Measurements from ENCODE around the gene WBP1.
A peak's percentile ranks its signal among the peaks of the same experiment; 100 is the strongest.
"Not testable (repeated sequence)": the region's sequence is repeated elsewhere in the genome, so short reads cannot be mapped to it uniquely, and the experiment has no call there.

WBP1 gene

DNA sequence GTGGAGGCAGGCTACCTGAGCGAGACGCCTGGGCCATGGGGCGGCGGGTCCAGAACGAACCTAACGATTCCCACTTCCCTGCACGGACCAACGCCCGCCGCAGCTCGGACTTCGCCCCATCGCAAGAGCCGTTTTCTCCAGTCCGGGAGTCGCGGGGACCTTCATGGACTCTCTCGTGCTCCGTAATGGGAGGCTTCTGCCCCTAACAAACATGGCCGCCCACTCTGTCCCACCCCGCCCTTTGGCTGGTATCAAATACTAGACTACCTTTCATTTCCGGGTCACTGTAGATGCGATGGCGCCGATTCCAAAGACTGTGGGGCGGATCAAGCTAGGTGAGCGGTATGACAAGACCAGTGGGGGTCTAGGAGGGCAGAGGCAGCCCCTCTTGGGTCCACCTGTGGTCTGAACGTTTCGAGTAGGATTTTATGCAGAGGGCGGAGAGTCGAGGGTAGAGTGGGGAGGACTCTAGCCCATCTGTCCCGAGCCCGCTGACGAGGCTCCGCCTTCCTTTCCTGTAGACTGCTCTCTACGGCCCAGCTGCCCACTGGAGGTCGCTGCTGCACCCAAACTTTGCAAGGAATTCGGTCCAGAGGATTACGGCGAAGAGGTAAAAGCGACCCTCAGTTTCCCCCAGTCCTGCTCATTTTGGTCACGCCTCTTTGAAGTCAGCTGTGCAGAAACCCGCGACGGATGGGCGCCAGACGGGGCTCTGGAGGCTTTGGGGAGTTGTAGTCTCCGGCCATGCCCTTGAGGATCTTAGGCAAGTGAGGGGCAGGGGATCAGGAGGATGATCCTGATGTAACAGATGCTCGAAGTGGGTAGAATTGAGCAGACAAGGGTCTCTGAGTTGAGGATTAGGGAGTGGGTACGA lies 24.8 kb downstream of the WBP1 start, which contains the start of the genes CCDC142 and TTC31:
Gene CCDC142, minus strand, starts transcription at position 198 of the 874 bp plus-strand sequence. Its CDS starts 161 bp downstream, at position 37.
Gene TTC31, plus strand, starts transcription at position 281 of the 874 bp plus-strand sequence. Its CDS starts 15 bp downstream, at position 296.
- peak; percentile 86 for DNase-seq (ENCODE audit: low read depth)

DNA sequence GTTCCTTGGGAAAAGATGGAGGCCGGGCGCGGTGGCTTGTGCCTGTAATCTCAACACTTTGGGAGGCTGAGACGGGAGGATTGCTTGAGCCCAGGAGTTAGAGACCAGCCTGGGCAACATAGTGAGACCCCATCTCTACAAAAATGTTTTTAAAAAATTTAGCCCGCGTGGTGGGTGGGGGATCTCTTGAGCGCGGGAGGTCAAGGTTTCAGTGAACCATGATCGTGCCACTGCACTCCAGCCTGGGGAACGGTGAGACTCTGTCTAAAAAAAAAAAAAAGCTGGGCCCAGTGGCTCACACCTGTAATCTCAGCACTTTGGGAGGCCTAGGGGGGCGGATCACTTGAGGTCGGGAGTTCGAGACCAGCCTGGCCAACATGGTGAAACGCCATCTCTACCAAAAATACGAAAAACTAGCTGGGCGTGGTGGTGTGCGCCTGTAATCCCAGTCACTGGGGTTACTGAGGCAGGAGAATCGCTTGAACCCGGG lies 25.5 kb downstream of the WBP1 start:
- DNase-seq (ENCODE audit: low read depth), result not testable (repeated sequence)

DNA sequence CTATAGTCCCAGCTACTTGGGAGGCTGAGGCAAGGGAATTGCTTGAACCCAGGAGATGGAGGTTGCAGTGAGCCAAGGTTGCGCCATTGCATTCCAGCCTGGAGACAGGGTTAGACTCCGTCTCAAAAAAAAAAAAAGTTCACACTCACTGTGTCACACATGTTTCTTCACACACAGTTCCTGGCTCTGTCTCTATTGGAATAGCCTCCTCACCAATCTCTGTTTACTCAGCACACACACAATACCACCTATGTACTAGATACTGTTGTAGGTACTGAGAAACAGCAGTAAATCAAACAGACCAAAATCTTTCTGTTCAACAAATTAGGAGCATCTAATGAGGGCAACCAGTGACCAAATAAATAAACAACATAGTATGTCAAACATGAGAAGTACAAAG lies 27.9 kb downstream of the WBP1 start:
- no peak for DNase-seq (ENCODE audit: low read depth)

DNA sequence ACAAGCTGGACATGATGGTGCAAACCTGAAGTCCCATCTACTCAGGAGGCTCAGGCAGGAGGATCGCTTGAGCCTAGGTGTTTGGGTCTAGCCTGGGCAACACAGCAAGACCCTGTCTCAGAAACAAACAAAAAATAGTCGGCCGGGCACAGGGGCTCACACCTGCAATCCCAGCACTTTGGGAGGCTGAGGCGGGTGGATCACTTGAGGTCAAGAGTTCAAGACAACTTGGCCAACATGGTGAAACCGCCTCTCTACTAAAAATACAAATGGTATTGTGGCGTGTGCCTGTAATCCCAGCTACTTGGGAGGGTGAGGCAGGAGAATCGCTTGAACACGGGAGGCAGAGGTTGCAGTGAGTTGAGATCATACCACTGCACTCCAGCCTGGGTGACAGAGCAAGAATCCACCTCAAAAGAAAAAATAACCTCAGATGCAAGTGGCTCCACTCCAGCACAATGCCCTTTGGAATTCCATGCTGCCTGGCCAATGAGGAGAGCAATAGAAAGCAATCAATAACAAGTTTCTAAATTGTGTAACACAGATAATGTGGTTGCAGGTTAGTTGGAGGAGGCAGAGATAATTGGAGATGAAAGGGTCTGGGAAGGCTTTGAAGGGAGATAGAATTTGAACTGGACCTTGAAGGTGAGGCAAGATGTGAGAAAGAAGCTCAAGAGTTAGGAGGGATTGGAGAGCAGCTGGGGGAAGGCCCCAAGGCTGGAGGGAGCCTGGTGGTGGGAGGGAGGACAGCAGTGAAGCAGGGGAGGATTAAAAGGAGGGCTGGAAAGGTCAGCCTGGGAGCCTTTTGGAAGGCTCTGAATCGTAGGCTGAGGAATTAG lies 30.6 kb downstream of the WBP1 start:
- no peak for DNase-seq (ENCODE audit: low read depth)

DNA sequence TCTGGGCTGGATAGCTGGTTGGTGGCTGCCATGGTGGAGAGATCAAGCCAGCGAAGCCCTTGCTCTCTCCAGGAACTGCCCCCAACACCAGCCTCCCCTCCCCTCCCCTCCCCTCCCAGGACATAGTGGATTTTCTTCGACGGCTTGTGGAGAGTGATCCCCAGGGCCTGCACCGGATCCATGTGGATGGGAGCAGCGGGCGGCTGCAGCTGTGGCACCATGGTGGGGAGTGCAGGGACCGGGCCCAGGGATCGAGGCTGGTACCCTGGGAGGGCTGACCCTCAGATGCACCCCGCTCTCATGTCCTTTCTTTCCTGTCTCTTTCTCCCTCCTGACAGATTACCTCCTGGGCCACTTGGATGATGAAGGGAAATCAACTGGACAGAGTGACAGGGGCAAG lies 31.7 kb downstream of the WBP1 start:
- no peak for DNase-seq (ENCODE audit: low read depth)

DNA sequence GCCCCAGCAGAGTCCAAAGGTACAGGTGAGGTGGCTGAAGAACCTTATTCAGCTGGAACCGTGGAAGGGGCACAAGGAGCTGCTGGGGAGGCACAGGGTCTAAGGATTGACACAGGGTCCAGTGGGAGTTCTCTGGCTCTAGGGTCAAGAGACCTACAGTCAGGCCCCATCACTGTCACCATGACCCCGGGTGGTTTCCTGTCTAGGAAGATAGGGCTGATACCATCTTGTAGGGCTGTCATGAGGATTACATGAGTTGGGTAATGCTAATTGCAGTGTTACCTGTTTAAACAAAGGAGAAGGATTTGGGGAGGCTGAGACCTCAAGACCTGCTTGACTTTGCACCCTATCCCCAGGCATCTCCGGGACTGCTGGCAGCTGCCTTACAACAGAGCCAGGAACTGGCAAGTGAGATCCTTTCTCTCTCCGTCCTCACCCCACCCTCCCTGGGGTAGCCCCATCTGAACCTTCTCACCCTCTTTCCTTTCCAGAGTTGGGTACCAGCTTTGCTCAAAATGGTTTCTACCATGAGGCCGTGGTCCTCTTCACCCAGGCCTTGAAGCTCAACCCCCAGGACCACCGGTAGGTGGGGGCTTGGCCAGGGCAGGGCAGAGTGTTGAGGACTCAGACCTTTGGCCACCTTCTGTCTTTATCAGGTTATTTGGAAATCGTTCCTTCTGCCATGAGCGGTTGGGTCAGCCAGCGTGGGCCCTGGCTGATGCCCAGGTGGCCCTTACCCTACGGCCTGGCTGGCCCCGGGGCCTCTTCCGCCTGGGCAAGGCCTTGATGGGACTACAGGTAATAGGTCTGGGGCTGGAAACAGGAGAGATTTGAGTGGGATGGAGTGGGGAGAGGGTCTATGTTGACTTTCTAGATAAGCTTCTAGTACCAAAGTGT lies 33.7 kb downstream of the WBP1 start:
- DNase-seq (ENCODE audit: low read depth), result no peak

DNA sequence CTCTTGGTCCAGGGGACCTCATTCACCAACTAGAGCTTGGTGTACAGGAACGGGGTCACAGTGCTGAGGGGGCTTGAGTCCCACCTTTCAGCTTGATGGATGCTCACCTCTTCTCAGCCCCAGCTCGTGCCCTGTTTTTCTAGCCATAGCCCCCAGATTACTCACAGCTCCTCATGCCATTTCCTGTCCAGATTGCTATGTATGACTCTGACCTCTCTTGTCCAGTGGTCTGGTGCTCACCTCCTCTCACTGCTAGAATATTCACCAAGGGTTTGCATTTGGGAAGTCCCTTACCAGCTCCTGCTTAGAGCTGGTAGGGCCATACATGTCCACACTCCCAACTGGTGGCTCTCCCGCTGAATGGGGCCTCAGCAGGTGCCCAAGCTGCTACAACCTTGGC lies 35.3 kb downstream of the WBP1 start:
- DNase-seq (ENCODE audit: low read depth), result no peak

DNA sequence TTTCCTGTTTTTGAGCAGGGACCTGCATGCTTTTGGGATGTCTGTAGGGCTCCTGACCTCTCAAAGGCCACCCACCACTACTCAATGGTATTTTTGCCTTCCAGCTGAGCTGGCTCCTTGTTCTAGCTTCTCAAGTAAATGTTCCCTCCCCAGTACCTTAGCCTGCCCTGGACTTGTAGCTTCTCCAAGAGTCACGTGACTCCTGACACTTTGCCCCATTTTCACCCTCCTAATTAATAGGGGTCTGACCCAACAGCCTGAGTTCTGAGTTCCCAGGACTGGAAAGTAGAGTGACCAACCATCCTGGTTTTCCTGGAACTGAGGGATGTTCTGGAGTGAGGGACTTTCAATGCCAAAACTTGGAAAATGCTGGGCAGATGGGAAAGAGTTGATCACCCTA lies 37.2 kb downstream of the WBP1 start:
- no peak for DNase-seq (ENCODE audit: low read depth)

DNA sequence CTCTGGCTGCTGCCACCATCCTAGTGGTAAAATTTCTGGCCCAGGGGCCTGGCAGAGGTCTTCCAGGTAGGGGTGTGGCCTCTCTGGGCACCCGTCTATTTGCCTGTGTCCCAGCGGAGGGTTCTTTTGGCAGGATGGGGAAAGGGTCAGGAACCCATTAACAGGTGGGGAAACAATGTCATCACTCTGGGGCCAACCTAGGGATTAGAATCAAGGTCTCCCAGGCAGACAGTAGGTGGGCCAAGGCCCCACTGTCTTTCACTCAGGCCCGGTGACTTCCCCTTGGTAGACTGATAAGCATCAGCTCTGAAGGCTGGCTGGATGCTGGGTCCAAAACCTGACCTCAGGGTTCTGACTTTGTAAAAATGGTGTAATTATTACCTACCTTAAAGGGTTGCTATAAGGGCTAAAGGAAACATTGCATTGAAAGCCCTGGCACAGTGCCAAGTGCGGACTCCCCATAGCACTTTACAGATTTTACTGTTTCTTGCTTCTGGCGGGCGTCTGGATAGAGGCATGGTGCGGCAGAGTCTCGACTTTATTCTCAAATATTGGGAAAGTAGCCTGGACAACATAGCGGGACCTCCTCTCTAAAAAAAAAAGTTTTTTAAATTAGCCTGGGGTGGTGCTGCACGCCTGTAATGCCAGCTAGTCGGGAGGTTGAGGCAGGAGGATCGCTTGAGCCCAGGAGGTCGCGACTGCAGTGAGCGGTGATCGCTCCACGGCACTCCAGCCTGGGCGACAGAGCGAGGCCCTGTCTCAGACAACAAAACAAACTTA lies 38.9 kb downstream of the WBP1 start:
- no peak for DNase-seq (ENCODE audit: low read depth)

DNA sequence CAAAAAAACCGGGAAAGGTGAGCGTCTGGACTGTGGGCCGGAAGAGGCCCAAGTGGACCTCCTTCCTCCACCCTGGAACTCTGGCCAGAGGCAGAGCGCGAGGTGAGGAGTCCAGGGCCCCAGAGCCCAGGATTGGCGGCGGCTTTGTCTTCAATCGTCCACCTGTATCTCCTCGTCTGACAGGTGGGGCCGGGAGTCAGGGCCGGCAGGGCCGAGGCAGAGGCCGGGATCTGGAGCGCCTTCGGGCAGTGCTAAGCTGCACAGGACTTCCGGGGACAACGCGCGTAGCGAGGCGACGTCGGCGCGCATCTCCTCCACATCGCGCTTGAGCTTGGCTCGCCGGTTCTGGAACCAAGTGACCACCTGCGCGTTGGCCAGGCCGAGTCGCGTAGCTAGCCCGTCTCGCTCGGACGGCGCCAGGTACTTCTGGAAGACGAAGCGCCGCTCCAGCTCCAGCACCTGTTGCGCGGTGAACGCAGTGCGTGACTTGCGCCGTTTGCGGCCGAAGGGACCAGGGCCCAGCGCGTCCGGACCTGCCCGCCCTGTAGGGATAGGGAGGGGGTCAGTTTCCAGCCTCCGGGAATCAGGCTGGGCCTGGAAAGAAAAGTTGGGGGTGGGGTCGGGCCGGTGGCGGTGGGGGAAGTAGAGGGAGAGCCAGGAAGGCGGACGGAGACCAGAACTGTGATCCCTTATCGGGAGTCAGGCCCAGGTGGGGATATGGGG lies 39.7 kb downstream of the WBP1 start:
- DNase-seq (ENCODE audit: low read depth), result no peak

DNA sequence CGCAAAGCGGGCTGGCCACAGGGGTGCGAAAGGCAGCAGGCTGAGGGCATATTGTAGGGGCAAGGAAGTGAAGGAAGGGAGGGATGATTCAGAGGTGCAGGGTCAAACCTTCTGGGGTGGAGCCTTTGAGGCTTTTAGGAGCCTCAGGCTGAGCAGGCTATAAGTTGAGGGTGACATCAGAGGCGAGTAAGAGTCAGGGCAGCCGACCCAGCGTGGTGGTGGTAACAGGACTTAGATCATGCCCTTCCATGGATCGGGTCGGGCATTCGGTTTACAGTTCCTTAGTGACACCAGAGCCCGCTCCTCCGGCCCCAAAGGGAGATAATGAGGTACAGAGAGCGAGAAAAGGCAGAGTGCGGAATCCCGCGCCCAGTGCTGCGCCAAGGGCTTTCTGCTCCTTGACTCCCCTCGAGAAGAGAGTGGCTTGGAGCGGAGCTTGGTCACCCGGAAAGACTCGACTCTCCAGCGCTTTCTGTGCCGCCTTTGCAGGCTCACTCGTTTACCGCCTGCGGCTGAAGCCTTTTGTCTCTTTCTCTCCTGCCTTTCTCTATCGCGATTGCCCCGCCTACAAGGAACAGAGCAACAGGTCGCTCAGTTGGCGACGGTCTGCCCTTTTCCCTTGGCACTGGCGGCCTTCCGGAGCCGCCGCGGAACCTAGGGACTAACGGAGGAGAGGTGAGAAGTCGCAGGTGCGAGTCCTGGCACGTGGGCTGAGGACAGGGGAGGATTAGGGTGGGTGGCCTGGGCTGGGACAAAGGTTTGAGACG lies 40.4 kb downstream of the WBP1 start:
- no peak for DNase-seq (ENCODE audit: low read depth)

DNA sequence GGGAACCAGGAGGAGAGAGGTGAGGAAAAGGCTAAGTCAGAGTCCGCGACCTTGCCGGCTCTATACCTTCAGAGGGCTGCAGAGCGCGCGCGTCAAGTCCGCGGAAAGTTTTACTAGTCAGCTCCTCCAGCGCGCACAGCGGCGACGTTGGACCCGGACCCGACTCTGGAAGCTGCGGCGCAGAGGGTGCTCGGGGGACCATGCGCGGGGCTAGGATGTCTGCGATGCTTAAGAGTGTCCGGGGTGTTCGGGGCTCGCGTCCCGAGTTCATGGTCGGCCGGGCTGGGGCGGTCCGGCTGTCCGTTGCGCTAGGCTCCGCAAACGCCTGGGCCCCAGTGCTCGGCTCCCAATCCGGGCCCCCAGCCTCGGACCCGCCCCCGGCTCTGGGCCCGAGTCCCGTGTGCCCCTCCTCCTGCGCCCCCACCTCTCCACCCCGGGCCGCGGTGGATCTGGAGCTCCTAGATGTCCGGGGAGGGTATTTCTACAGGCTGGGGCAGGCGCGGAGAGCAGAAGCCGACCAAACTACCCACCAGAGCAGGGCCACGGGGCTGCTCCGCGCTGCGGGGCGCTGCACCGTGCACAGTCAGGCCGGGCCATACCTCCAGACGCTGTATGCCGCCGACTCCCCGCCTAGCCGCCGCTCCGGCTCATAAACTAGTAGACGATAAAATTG lies 41.2 kb downstream of the WBP1 start, which contains the start of gene LBX2:
Gene LBX2, minus strand, starts transcription at position 337 of the 673 bp plus-strand sequence. Its CDS starts 66 bp downstream, at position 271.
- DNase-seq (ENCODE audit: low read depth), result no peak

DNA sequence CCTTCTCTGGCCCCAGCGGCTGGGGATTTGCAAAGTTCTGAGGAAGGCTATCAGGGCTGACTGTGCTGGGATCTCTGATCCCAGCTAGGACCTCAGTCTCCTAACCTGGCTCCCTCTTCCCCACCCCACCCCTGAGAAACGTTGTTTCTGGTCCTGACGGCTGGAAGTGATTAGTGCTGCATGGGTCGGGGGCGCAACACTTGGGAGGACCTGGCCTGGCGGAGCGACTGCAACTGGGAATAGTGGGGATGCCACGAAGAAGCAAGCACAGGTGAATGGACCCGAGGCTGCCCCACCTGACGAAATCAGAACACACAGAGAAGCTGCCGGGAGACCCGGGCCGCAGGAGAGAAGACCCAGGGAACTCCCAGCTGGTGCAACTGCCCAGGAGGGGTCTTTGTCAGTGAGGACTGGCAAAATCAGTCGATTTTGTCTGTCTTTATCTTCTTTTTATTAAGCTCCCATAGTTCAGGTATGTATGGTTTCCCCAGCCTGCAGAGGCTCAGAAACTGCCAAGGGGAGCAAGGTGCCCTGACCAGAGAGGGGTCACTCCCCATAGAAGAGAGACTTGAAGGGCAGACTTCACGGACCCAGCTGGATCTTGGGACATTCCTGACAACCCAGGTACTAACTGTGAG lies 41.8 kb downstream of the WBP1 start:
- DNase-seq (ENCODE audit: low read depth), result no peak

DNA sequence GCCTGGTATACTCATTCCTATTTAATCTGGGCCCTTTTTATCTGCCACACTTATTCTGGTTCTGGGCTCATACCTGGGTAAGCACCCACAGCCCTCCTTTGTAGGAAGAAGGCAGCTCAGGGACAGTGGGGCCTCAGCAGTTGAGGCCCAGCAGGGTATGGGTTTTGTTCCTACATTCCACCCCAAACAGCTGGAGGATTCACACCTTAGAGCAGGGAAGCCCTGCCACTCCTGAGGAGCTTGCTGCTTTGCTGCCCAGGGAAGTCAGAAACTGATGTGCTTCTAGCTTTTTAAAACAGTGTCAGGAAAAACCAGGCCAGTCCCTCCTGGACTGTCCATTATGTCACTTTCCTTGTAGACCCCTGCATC lies 42.3 kb downstream of the WBP1 start:
- no peak for DNase-seq (ENCODE audit: low read depth)

DNA sequence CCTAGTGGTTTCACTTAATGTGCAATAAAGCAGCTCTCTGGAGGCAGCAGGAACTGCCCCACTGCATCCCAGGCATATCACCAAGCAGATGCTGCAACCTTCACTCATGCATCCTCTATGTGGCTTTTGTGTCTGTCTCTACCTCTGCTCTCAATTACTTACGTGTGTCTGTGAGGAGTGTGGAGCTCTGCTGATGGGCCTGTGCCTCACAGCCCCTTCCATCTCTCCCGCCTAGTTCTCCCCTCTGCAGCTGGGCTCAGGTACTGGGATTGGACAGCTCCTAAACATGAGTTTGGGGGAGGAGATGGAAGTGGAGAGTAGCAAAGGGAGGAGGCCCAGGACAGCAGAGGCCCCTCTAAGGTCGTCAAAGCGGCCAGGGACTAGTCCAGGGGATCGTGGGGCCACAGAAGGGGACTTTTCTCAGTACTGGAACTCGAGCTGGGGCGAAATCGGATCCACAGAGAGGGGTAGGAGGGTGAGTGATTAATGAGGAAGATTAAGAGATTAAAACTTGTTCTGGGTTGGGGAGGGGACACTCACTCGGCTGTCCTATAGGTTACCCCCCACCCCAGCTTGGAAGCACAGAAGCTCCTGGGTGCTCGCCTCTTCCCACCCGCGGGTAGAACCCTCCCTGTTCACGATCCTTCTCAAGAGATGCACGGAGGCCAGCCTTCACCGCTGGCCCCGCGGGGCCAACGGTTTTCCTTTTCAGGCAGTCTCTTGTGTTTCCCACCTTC lies 43.3 kb downstream of the WBP1 start:
- no peak for DNase-seq (ENCODE audit: low read depth)

DNA sequence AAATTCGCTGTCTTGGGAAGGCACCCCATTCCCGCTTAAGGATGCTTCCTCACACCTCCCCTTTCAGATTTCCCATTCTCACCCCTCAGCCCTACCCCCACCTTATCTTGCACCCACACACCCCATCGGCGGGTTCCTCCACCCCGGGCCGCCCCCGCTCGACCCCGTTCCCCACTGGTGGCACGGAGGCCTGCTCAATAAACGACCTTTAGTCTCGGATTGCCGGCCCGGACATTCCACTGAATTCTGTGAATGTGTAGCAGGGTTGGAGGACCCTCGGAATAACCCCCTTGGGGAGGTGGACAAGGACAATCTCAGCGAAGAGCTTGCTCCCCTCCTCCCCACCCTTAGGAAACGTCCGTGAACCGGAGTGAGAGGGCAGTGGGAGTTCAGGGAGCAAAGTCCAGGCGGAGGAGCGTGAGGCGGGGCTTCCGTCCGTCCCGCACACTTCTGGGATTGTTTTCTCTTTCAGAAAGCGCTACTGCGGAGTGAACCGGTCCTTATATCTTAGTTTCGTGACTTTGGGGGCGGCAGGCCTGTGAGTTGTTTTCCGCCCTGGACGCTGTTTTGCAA lies 44.0 kb downstream of the WBP1 start:
- DNase-seq (ENCODE audit: low read depth), result no peak
